SJCRH30 (cell line): ENCODE measurements around the gene AAGAB. TPM values are rescaled to one million over a fixed set of nuclear protein-coding genes. Genes with fewer than 3 reads are reported as not detected.
"Not testable (repeated sequence)": the region's sequence is repeated elsewhere in the genome, so short reads cannot be mapped to it uniquely, and the experiment has no call there.

Experiments used
- DNase-seq, 2 experiments: peaks; one replicate each; pipeline ENCODE4 v3.0.0-alpha.2; 2015 to 2020
- H3K27ac ChIP-seq: fragments of 250-450 bp; sonication (Bioruptor Pico); 2 replicates; pipeline ENCODE4 v1.5.1; 2020; ENCODE audit warnings: mild to moderate bottlenecking, moderate library complexity
- H3K27me3 ChIP-seq: fragments of 250-450 bp; sonication (Bioruptor Pico); 2 replicates; pipeline ENCODE4 v1.5.1; 2020; ENCODE audit warnings: mild to moderate bottlenecking, moderate library complexity
- H3K36me3 ChIP-seq: fragments of 250-450 bp; sonication (Bioruptor Pico); 2 replicates; pipeline ENCODE4 v1.5.1; 2020; ENCODE audit warnings: mild to moderate bottlenecking, moderate library complexity
- H3K4me1 ChIP-seq: fragments of 250-450 bp; sonication (Bioruptor Pico); 2 replicates; pipeline ENCODE4 v1.5.1; 2020; ENCODE audit warnings: mild to moderate bottlenecking, moderate library complexity
- H3K4me3 ChIP-seq: fragments of 250-450 bp; sonication (Bioruptor Pico); 2 replicates; pipeline ENCODE4 v1.5.1; 2020; ENCODE audit warnings: mild to moderate bottlenecking, moderate library complexity
- H3K9me3 ChIP-seq: fragments of 250-450 bp; sonication (Bioruptor Pico); replicated peaks from 2 replicates; pipeline ENCODE4 v1.5.1; 2020; ENCODE audit warnings: mild to moderate bottlenecking, moderate library complexity
- total RNA-seq: library from RNA; depleted of rRNA; stranded (reverse); fragments of >200 nt; shearing (Covaris generic); gene quantifications from 2 replicates; pipeline ENCODE4 v1.2.3, GENCODE V29; 2014; rRNA removed

Gene AAGAB, protein sequence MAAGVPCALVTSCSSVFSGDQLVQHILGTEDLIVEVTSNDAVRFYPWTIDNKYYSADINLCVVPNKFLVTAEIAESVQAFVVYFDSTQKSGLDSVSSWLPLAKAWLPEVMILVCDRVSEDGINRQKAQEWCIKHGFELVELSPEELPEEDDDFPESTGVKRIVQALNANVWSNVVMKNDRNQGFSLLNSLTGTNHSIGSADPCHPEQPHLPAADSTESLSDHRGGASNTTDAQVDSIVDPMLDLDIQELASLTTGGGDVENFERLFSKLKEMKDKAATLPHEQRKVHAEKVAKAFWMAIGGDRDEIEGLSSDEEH
- total RNA-seq: 48.2 and 54.8 TPM in 2 replicates

DNA sequence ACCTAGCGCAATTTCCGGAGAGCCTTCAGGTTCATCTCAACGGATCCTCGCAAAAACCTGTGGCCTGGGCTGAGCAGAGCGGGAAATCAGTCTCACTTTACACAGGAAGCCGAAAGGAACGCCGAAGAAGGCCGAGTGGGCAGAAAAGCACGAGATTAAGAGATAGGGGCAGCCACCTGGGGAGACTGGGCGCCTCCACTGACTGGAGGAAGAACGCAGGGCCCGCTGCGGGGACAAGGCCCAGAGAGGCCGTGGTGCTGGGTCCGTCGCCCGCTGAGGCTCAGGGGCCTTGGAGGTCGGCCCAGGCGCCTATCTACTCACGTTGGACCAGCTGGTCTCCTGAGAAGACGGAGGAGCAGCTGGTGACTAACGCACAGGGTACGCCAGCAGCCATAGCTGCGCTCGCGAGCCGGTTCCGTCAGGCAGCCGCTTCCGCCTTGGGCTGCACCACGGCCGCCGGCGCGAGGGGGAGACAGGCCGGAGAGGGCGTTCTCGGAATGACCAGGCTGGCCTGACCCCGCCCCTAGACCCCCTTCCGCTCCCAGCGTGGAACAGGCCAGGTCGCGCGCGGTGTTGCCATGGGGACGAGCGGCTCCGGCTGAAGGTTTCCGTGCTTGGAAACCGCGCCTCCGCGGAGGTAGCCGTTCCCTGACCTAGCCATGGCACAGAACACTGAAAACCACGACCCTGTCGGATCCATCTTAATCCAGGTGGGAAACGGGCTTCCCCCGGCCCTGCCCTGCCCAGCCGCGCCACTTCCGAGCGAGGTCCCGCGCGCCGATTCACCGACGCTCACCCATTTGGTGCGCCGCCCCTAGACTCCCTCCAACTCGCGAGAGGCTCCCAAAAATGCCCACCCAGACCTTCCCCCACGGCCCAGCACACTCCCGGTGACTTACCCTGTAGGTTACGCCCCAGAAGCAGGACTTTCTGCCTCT, at the start of gene AAGAB, which contains the start of gene IQCH:
Gene AAGAB (minus strand): TSS at position 424 of the 938 bp plus-strand sequence. CDS start 30 bp downstream, at position 394.
Gene IQCH (plus strand): TSS at position 549 of the 938 bp plus-strand sequence. CDS start 111 bp downstream, at position 660.
- no peaks in the 10 kb centered on the region for H3K27me3 ChIP-seq
- H3K27ac ChIP-seq: peak within 1 kb of the TSS; percentile 83
- DNase-seq: peak; percentile 97 to 98
- H3K9me3 ChIP-seq: no peaks in the 10 kb centered on the region
- peak within 1 kb of the TSS; percentile 81 for H3K4me3 ChIP-seq
- H3K36me3 ChIP-seq: 0 out of 2 replicates have a peak, but pooled peaks cover 2% of the 10 kb centered on the region
- peaks cover 4% of the 10 kb centered on the region; the same call in 1 of the 2 replicates for H3K4me1 ChIP-seq

DNA sequence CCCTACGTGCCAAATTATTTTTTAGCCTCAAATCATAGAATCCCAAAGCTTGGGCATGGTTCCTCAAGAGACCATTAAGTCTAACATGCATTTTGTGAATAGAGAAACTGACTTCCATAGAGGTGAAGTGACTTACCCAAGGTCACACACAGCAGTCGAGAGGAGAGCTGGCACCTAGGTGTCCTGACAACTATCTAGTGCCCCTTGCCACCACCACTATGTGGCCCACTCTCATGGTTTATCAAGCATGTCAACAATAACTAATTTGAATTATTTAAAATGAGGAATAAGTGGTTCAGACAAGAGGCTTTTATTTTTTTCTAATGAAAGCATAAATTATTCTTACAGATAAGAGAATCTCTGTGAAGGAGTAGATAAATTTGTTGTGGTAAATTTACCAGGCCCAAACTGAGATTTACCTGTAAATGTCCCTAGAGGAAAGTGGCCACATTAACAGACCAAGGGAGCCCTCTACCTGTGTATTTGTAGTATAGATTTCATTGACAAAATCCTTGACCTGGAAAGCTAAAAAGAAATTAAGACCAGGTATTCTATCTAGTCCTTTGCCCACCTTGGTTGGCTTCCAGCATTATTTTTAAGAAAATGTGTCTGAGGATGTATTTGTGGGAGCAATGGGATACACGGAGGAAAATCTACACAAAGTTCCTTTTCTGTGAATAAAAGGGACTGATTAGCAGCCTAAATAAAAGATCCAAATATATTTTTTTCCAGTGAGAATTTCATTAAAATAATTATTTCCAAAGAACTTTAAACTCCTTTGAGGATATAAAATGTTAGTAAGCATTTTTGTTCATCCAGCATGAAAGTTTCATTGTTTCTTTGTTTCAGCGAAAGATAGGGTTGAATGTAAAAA, 49.3 kb upstream of the AAGAB start:
- Histone ChIP-seq H3K27me3 (no peaks in the 10 kb centered on the region), H3K27ac (no peak overlapping the region), H3K9me3 (no peaks in the 10 kb centered on the region), H3K4me3 (no peak overlapping the region), H3K4me1 (no peaks in the 10 kb centered on the region; the same call in 1 of the 2 replicates), H3K36me3 (no peaks in the 10 kb centered on the region)
- DNase-seq: peak; percentile 17 to 52

- H3K9me3 ChIP-seq: no peaks in the 10 kb centered on the region
- no peak overlapping the region for H3K4me3 ChIP-seq
- H3K36me3 ChIP-seq: no peaks in the 10 kb centered on the region
- no peaks in the 10 kb centered on the region; the same call in 1 of the 2 replicates for H3K4me1 ChIP-seq
- no peak overlapping the region for H3K27ac ChIP-seq
- H3K27me3 ChIP-seq: no peaks in the 10 kb centered on the region
- no peak for DNase-seq
Measured at GRCh38 chr15:67300266-67301025, 46.0 kb upstream of the AAGAB start.

- Histone ChIP-seq H3K27me3 (no peaks in the 10 kb centered on the region), H3K4me3 (no peak overlapping the region), H3K4me1 (no peaks in the 10 kb centered on the region; the same call in 1 of the 2 replicates), H3K9me3 (no peaks in the 10 kb centered on the region), H3K36me3 (no peaks in the 10 kb centered on the region), H3K27ac (no peak overlapping the region)
- no peak for DNase-seq
Measured at GRCh38 chr15:67296684-67297083, 42.2 kb upstream of the AAGAB start.

- DNase-seq: peak in 1 of 2 experiments; percentile 10
Measured at GRCh38 chr15:67296188-67296587, 41.7 kb upstream of the AAGAB start.

DNA sequence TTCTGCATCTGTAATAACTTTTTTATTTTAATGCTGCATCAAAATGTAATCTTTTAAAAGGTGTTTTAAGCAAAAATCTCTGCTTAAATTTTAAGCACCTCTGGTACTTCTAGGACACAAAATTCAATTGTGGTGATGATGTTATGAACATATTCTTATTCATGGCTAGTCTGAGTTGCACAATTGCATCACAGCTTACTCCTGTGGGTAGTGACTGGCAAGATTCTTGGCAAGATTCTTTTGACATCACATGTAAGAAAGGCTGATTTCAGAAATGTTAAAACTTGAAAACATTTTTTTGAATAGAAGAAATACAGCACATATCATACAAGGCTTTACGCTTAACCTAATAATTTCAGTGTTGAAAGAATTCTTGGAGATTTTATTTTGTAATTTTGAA, 35.9 kb upstream of the AAGAB start:
- Histone ChIP-seq H3K4me3 (no peak overlapping the region), H3K36me3 (no peaks in the 10 kb centered on the region), H3K4me1 (no peaks in the 10 kb centered on the region), H3K27ac (no peak overlapping the region), H3K27me3 (no peaks in the 10 kb centered on the region), H3K9me3 (peaks cover 3% of the 10 kb centered on the region)
- DNase-seq: no peak

More at GRCh38 chr15:67296188-67296587, 41.7 kb upstream of the AAGAB start:
- no peak overlapping the region for H3K27ac ChIP-seq
- no peaks in the 10 kb centered on the region; the same call in 1 of the 2 replicates for H3K4me1 ChIP-seq
- no peak overlapping the region for H3K4me3 ChIP-seq
- no peaks in the 10 kb centered on the region for H3K9me3 ChIP-seq
- H3K27me3 ChIP-seq: no peaks in the 10 kb centered on the region
- H3K36me3 ChIP-seq: no peaks in the 10 kb centered on the region

DNA sequence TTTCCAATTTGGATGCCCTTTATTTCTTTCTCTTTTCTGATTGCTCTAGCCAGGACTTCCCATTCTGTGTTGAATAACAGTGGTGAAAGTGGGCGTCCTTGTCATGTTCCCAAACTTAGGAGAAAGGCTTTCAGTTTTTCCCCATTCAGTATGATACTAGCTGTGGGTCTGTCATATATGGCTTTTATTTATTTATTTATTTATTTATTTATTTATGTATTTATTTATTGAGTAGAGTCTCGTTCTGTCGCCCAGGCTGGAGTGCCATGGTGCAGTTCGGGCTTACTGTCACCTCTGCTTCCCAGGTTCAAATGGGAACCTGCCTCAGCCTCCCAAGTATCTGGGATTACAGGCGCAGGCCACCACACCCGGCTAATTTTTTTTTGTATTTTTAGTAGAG, 31.9 kb upstream of the AAGAB start:
- not testable (repeated sequence) for H3K9me3 ChIP-seq, H3K27ac ChIP-seq, DNase-seq, H3K4me3 ChIP-seq, H3K36me3 ChIP-seq, H3K4me1 ChIP-seq, H3K27me3 ChIP-seq

GRCh38 chr15:67285625-67286024, 31.2 kb upstream of the AAGAB start:
- DNase-seq, H3K4me3 ChIP-seq, H3K4me1 ChIP-seq, H3K9me3 ChIP-seq, H3K36me3 ChIP-seq, H3K27ac ChIP-seq, H3K27me3 ChIP-seq: not testable (repeated sequence)

GRCh38 chr15:67281714-67282113, 27.3 kb upstream of the AAGAB start:
- DNase-seq: no peak
- H3K27ac ChIP-seq: no peak overlapping the region
- H3K4me3 ChIP-seq: no peak overlapping the region
- H3K9me3 ChIP-seq: peaks cover 3% of the 10 kb centered on the region
- no peaks in the 10 kb centered on the region for H3K36me3 ChIP-seq
- H3K27me3 ChIP-seq: no peaks in the 10 kb centered on the region
- no peaks in the 10 kb centered on the region for H3K4me1 ChIP-seq

DNA sequence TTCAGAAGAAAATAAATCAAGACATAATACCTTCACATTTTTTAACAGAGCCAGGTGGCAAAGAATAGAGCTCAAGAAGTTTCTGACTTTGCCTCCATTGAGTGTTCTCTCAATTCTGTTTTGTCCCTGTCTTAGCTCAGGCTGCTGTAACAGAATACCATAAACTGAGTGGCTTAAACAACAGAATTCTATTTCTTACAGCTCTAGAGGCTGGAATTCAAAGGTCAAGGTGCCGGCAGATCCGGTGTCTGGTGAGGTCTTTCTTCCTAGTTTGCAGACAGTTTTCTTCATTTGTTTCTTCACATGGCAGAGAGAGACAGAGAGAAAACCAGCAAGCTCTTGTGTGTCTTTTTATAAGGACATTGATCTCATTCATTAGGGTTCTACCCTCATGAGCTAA, 25.8 kb upstream of the AAGAB start:
- H3K4me3 ChIP-seq: no peak overlapping the region
- no peak for DNase-seq
- H3K27me3 ChIP-seq: no peaks in the 10 kb centered on the region
- H3K36me3 ChIP-seq: 0 out of 2 replicates have a peak, but pooled peaks cover 2% of the 10 kb centered on the region
- H3K4me1 ChIP-seq: no peaks in the 10 kb centered on the region
- no peak overlapping the region for H3K27ac ChIP-seq
- H3K9me3 ChIP-seq: no peaks in the 10 kb centered on the region

DNA sequence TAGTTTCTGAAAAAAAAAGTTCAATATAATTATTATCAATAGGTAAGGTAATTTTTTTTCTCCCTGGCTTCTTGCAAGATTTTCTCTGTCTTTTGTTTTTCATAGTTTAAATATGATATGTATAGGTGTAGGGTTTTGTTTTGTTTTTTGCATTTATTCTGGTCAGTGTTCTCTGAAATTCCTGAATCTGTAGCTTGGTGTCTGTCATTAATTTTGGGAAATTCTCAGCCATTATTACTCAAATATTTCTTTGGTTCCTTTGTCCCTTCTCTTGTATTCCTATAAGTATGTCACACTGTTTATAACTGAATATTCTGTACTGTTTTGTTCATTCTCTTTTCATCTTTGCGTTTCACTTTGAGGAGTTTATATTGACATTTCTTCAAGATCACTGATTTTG, 22.2 kb upstream of the AAGAB start:
- Histone ChIP-seq H3K9me3 (no peaks in the 10 kb centered on the region), H3K27ac (no peak overlapping the region), H3K4me3 (no peak overlapping the region), H3K4me1 (no peaks in the 10 kb centered on the region), H3K27me3 (no peaks in the 10 kb centered on the region), H3K36me3 (0 out of 2 replicates have a peak, but pooled peaks cover 2% of the 10 kb centered on the region)
- no peak for DNase-seq

DNA sequence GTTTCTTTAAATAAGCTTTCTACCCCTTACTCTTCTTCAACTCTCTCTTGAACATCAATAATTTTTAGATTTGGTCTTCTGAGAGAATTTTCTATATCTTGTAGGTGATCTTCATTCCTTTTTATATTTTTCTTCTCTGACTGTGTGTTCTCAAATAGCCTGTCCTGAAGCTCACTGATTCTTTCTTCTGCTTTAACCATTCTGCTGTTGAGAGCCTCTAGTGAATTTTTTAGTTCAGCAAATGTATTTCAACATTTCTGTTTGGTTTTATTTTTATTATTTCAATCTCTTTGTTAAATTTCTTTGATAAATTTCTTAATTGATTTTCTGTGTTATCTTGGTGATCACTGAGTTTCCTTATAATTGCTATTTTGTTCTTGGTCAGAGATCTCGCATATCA, 19.8 kb upstream of the AAGAB start:
- H3K9me3 ChIP-seq: no peaks in the 10 kb centered on the region
- H3K27me3 ChIP-seq: no peaks in the 10 kb centered on the region

More for the DNA sequence above, 19.8 kb upstream of the AAGAB start:
- no peak overlapping the region for H3K27ac ChIP-seq
- H3K4me1 ChIP-seq: no peaks in the 10 kb centered on the region
- H3K4me3 ChIP-seq: no peak overlapping the region
- 0 out of 2 replicates have a peak, but pooled peaks cover 2% of the 10 kb centered on the region for H3K36me3 ChIP-seq
- no peak for DNase-seq
